Lower lobe of right lung (tissue), 2 donors: ENCODE data around the gene LRRC66. TPM values are rescaled to one million over a fixed set of nuclear protein-coding genes. Genes with fewer than 3 reads are reported as not detected.

Experiments
- ATAC-seq, 2 donors: fragments of 200-7000 bp; cut with Tn5 transposase; one replicate each; pipeline ENCODE4 v1.9.1; 2020 to 2022; ENCODE audit warnings: mild to moderate bottlenecking in 2 of 2, moderate library complexity in 2 of 2
- DNase-seq: peaks from one replicate; pipeline ENCODE4 v3.0.0-alpha.2; 2020
- H3K27ac ChIP-seq: fragments of 200-600 bp; one replicate; pipeline ENCODE4 v1.8.0; 2022
- H3K27me3 ChIP-seq: fragments of 200-600 bp; one replicate; pipeline ENCODE4 v1.8.0; 2022; ENCODE audit warnings: low read depth
- H3K36me3 ChIP-seq: fragments of 200-600 bp; one replicate; pipeline ENCODE4 v1.8.0; 2022; ENCODE audit warnings: mild to moderate bottlenecking
- H3K4me1 ChIP-seq: fragments of 200-600 bp; one replicate; pipeline ENCODE4 v1.8.0; 2022
- H3K4me3 ChIP-seq: fragments of 200-600 bp; one replicate; pipeline ENCODE4 v1.8.0; 2022; ENCODE audit warnings: mild to moderate bottlenecking
- H3K9me3 ChIP-seq: fragments of 200-600 bp; one replicate; pipeline ENCODE4 v1.8.0; 2022
- CTCF ChIP-seq: fragments of 200-600 bp; IDR thresholded peaks from one replicate; pipeline ENCODE4 v1.8.0; 2022; ENCODE audit warnings: antibody characterized with exemption, mild to moderate bottlenecking
- intact Hi-C: fragments of 100-400 bp; cut with DNase I; formaldehyde crosslinking; loops from one replicate; pipeline ENCODE4 v1.11.0; 2022
- total RNA-seq: library from RNA; stranded (reverse); fragmentation: NEBNext Ultra II Directional; extraction: Animal tissue kit (Norgen Biotek cat#: 25700); gene quantifications from one replicate; pipeline ENCODE4 v1.2.1, GENCODE V29; 2021
- donor health status: DM: no; HTN: yes; CAD: no; lungs with severe emphysema.

The LRRC66 gene
- total RNA-seq, 1 donor from 2014 or later: 0.21 TPM

- intact Hi-C loops: no loop called here
- no peak for DNase-seq
- Histone ChIP-seq H3K27ac (no peak overlapping the region), H3K27me3 (no peaks in the 10 kb centered on the region), H3K36me3 (peaks cover 22% of the 10 kb centered on the region), H3K9me3 (no peaks in the 10 kb centered on the region), H3K4me1 (no peaks in the 10 kb centered on the region), H3K4me3 (no peak overlapping the region)
- TF ChIP-seq CTCF: no peak
- ATAC-seq: no peak
Measured at GRCh38 chr4:52032005-52032404, 11.8 kb upstream of the LRRC66 start.

- Histone ChIP-seq H3K27ac (no peak overlapping the region), H3K9me3 (no peaks in the 10 kb centered on the region), H3K36me3 (peaks cover 26% of the 10 kb centered on the region), H3K4me3 (no peak overlapping the region), H3K4me1 (no peaks in the 10 kb centered on the region), H3K27me3 (no peaks in the 10 kb centered on the region)
- intact Hi-C loops: loop anchor here (5.0 kb wide), 1 partner anchor 192 kb away; no protein-coding TSS in a partner anchor
- no peak for ATAC-seq
- DNase-seq: no peak
- no peak for TF ChIP-seq CTCF
Measured at GRCh38 chr4:52028970-52029369, 8.8 kb upstream of the LRRC66 start.

- intact Hi-C loops: no loop called here
- H3K27me3 ChIP-seq: no peaks in the 10 kb centered on the region
- H3K9me3 ChIP-seq: no peaks in the 10 kb centered on the region
- DNase-seq: no peak
- H3K36me3 ChIP-seq: peaks cover 5% of the 10 kb centered on the region
- H3K4me1 ChIP-seq: no peaks in the 10 kb centered on the region
- no peak for ATAC-seq
- no peak for TF ChIP-seq CTCF
- H3K27ac ChIP-seq: no peak overlapping the region
- no peak overlapping the region for H3K4me3 ChIP-seq
Measured at GRCh38 chr4:52017814-52018213, 2.3 kb downstream of the LRRC66 start.

GRCh38 chr4:52016981-52017380, 3.2 kb downstream of the LRRC66 start:
- no peak overlapping the region for H3K27ac ChIP-seq
- intact Hi-C loops: no loop called here
- H3K36me3 ChIP-seq: no peaks in the 10 kb centered on the region
- ATAC-seq (no peak), DNase-seq (no peak)
- no peaks in the 10 kb centered on the region for H3K4me1 ChIP-seq
- H3K9me3 ChIP-seq: no peaks in the 10 kb centered on the region
- no peak for TF ChIP-seq CTCF
- H3K4me3 ChIP-seq: no peak overlapping the region
- H3K27me3 ChIP-seq: no peaks in the 10 kb centered on the region

- intact Hi-C loops: no loop called here
- Histone ChIP-seq H3K4me3 (no peak overlapping the region), H3K36me3 (no peaks in the 10 kb centered on the region), H3K4me1 (no peaks in the 10 kb centered on the region), H3K9me3 (no peaks in the 10 kb centered on the region), H3K27me3 (no peaks in the 10 kb centered on the region), H3K27ac (no peak overlapping the region)
- no peak for TF ChIP-seq CTCF
- no peak for DNase-seq
- no peak for ATAC-seq
Measured at GRCh38 chr4:52015366-52015765, 4.8 kb downstream of the LRRC66 start.

- Histone ChIP-seq H3K4me1 (no peaks in the 10 kb centered on the region), H3K36me3 (no peaks in the 10 kb centered on the region), H3K9me3 (no peaks in the 10 kb centered on the region), H3K4me3 (no peak overlapping the region), H3K27ac (no peak overlapping the region), H3K27me3 (no peaks in the 10 kb centered on the region)
- no peak for DNase-seq
- no peak for ATAC-seq
- no peak for TF ChIP-seq CTCF
- intact Hi-C loops: no loop called here
Measured at GRCh38 chr4:52014903-52015302, 5.3 kb downstream of the LRRC66 start.
